DND-41 (cell line): Measurements from ENCODE around the gene SUSD6.
A peak's percentile ranks its signal among the peaks of the same experiment; 100 is the strongest.

ENCODE experiments used
- ATAC-seq: fragments of 200-7000 bp; cut with Tn5 transposase; 3 replicates; pipeline ENCODE4 v1.9.1; 2021; ENCODE audit warnings: low read depth; ENCODE audit not compliant: insufficient read depth
- DNase-seq: peaks from one replicate; pipeline ENCODE4 v3.0.0-alpha.2; 2020
- H2AFZ ChIP-seq: 2 replicates; pipeline ENCODE4 v1.6.0; 2012; ENCODE audit warnings: low read depth, low read length
- H3K27ac ChIP-seq: 2 replicates; pipeline ENCODE4 v1.5.1; 2012; ENCODE audit warnings: low read length, inconsistent platforms
- H3K27me3 ChIP-seq: fragments of 200-600 bp; sonication (generic); 2 replicates; pipeline ENCODE4 v1.6.0; 2012; ENCODE audit warnings: low read length, mild to moderate bottlenecking, inconsistent platforms; ENCODE audit not compliant: insufficient read depth, poor library complexity
- H3K36me3 ChIP-seq: 2 replicates; pipeline ENCODE4 v1.5.1; 2012; ENCODE audit warnings: low read length, inconsistent platforms; ENCODE audit not compliant: insufficient read depth
- H3K4me1 ChIP-seq: 2 replicates; pipeline ENCODE4 v1.5.1; 2012; ENCODE audit warnings: mild to moderate bottlenecking, low read length; ENCODE audit not compliant: insufficient read depth
- H3K4me2 ChIP-seq: 2 replicates; pipeline ENCODE4 v1.6.0; 2012; ENCODE audit warnings: mild to moderate bottlenecking, moderate library complexity, low read length, inconsistent platforms; ENCODE audit not compliant: insufficient read depth
- H3K4me3 ChIP-seq, 2 experiments: fragments of 200-600 bp in 1 of 2; shearing (Covaris generic) in 1 of 2; 2 replicates each; pipeline ENCODE4 v1.5.1; 2012 to 2016; ENCODE audit warnings: inconsistent platforms in 2 of 2, low read length in 2 of 2, mild to moderate bottlenecking in 2 of 2, low read depth in 1 of 2, moderate library complexity in 1 of 2
- H3K79me2 ChIP-seq: 2 replicates; pipeline ENCODE4 v1.6.0; 2012; ENCODE audit warnings: low read length, inconsistent platforms; ENCODE audit not compliant: insufficient read depth
- H3K9ac ChIP-seq: 2 replicates; pipeline ENCODE4 v1.6.0; 2012; ENCODE audit warnings: low read depth, mild to moderate bottlenecking, inconsistent platforms, low read length, moderate library complexity
- H3K9me3 ChIP-seq: 2 replicates; pipeline ENCODE4 v1.5.1; 2012; ENCODE audit warnings: low read length, moderate library complexity, mild to moderate bottlenecking, inconsistent platforms; ENCODE audit not compliant: insufficient read depth, severe bottlenecking
- H4K20me1 ChIP-seq: 2 replicates; pipeline ENCODE4 v1.6.0; 2012; ENCODE audit warnings: low read length; ENCODE audit not compliant: insufficient read depth
- EZH2 ChIP-seq: IDR thresholded peaks from 3 replicates; pipeline ENCODE4 v1.6.1; 2012; ENCODE audit warnings: borderline replicate concordance, low read depth, mild to moderate bottlenecking, moderate library complexity, low read length, inconsistent platforms; ENCODE audit not compliant: severe bottlenecking
- TF ChIP-seq, protein P1 (sequence below): IDR thresholded peaks from 2 replicates; pipeline ENCODE4 v1.5.1; 2012; ENCODE audit warnings: borderline replicate concordance, low read length, moderate library complexity, mild to moderate bottlenecking; ENCODE audit not compliant: poor library complexity, severe bottlenecking; ENCODE audit errors: extremely low read depth

The SUSD6 gene

DNA sequence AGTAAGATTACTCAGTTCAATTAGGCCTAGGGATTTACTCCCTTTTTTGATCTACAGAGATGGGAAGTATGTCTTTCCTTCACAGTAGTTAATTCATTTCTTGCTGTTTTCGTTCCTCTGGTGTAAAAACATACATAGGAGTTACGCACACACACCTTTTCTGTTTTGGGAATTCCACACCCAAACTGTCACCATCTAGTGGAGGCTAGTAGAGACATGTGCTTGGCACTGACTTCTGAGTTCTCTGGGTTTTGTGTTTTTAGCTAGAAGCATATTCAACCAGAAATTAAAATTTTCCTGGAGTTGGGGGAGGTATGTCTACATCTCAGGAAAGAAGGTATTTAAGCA is 1.4 kb downstream of the SUSD6 start:
- peaks cover 65% of the 10 kb centered on the region for H3K4me1 ChIP-seq
- no peaks in the 10 kb centered on the region for H4K20me1 ChIP-seq
- H3K9me3 ChIP-seq: no peaks in the 10 kb centered on the region
- DNase-seq: no peak
- H3K79me2 ChIP-seq: peaks cover 36% of the 10 kb centered on the region
- peak overlapping the region; percentile 57; the same call in 1 of the 2 replicates for H2AFZ ChIP-seq
- ATAC-seq: no peak
- H3K36me3 ChIP-seq: no peaks in the 10 kb centered on the region
- peak overlapping the region; percentile 34 to 84; a peak in 3 of 4 replicates for H3K4me3 ChIP-seq
- peak overlapping the region; percentile 77 for H3K4me2 ChIP-seq
- H3K27ac ChIP-seq: peak overlapping the region; percentile 13
- no peaks in the 10 kb centered on the region for H3K27me3 ChIP-seq
- H3K9ac ChIP-seq: peak overlapping the region; percentile 63
- TF ChIP-seq, protein P1, sequence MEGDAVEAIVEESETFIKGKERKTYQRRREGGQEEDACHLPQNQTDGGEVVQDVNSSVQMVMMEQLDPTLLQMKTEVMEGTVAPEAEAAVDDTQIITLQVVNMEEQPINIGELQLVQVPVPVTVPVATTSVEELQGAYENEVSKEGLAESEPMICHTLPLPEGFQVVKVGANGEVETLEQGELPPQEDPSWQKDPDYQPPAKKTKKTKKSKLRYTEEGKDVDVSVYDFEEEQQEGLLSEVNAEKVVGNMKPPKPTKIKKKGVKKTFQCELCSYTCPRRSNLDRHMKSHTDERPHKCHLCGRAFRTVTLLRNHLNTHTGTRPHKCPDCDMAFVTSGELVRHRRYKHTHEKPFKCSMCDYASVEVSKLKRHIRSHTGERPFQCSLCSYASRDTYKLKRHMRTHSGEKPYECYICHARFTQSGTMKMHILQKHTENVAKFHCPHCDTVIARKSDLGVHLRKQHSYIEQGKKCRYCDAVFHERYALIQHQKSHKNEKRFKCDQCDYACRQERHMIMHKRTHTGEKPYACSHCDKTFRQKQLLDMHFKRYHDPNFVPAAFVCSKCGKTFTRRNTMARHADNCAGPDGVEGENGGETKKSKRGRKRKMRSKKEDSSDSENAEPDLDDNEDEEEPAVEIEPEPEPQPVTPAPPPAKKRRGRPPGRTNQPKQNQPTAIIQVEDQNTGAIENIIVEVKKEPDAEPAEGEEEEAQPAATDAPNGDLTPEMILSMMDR: peak; percentile 7
- TF ChIP-seq EZH2: no peak

DNA sequence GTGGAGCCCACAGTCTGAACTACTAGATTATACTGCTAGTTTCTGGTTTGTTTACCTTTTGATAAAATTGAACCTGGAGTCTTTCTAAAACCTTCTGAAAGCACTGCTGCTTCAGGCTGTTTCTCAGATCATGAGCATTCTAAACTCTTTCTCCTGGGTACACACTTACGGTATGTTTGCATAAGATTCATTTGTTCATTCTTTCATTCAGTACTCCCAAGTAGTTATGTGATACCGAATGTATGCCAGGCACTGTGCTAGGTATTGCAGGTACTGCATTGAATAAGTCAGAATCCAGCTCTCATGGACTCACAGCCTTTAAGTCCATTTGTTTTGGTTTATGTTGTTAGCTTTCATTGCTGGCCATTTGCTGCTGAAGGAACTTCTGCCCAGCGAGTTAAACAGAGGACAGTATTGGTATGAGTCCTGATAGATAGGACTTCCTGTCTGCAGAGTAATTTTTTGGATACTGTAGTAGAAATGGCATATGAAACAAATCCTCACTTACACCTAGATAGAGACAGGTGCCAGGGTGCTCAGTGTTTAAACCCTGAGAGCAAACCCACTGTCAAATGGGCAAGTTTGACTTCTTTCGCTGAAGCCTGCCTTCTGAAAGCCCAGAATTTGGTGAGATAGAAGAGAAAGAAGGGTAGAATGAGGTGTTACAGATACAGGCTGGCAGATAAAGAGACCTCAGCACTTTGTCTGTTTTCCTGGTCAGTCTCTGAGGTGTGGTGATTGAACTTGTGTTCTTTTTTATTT is 2.1 kb downstream of the SUSD6 start:
- DNase-seq (no peak), ATAC-seq (no peak)
- no peak for TF ChIP-seq EZH2
- TF ChIP-seq, protein P1: no peak
- H3K27ac ChIP-seq: no peak overlapping the region
- no peak overlapping the region for H3K9ac ChIP-seq
- H3K4me3 ChIP-seq: no peak overlapping the region; a peak in 1 of 4 replicates
- no peaks in the 10 kb centered on the region for H3K9me3 ChIP-seq
- H2AFZ ChIP-seq: no peak overlapping the region
- peaks cover 41% of the 10 kb centered on the region for H3K79me2 ChIP-seq
- H3K27me3 ChIP-seq: no peaks in the 10 kb centered on the region
- peak overlapping the region; percentile 77 for H3K4me2 ChIP-seq
- H3K4me1 ChIP-seq: peaks cover 68% of the 10 kb centered on the region
- no peaks in the 10 kb centered on the region for H4K20me1 ChIP-seq
- no peaks in the 10 kb centered on the region for H3K36me3 ChIP-seq

DNA sequence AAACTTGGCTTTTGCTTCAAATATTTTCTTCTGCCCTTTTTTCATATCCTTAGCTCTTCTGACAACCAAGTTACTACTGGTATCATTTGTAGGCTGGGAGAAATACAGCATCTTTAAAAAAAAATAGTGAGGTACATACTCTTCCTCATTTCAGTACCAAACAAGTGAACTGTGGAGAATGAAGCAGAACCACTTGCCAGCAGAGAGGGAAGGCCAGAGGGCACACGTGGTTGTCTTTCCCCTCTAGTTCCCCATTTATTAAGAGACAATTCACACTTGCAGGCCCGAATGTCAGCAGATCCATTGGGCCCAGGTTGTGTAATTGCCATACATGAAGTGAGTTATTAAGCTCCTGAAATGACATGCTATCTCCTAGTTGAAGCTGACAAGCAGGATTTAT is 3.2 kb downstream of the SUSD6 start:
- no peaks in the 10 kb centered on the region for H3K9me3 ChIP-seq
- ATAC-seq (no peak), DNase-seq (no peak)
- TF ChIP-seq EZH2: no peak
- TF ChIP-seq, protein P1: no peak
- peaks cover 68% of the 10 kb centered on the region for H3K4me1 ChIP-seq
- peaks cover 50% of the 10 kb centered on the region for H3K79me2 ChIP-seq
- no peaks in the 10 kb centered on the region for H4K20me1 ChIP-seq
- no peak overlapping the region for H2AFZ ChIP-seq
- H3K4me2 ChIP-seq: peak overlapping the region; percentile 16; the same call in 1 of the 2 replicates
- H3K4me3 ChIP-seq: no peak overlapping the region
- H3K27ac ChIP-seq: no peak overlapping the region; the same call in 1 of the 2 replicates
- H3K9ac ChIP-seq: peak overlapping the region; percentile 12; the same call in 1 of the 2 replicates
- H3K27me3 ChIP-seq: no peaks in the 10 kb centered on the region
- no peaks in the 10 kb centered on the region for H3K36me3 ChIP-seq
